Natural killer cell (primary cell): Measurements from ENCODE around the gene LGALS1. TPM values are rescaled to one million over a fixed set of nuclear protein-coding genes. Genes with fewer than 3 reads are reported as not detected.

Experiments used
- ATAC-seq, 3 donors: fragments of 150-1000 bp in 2 of 3; fragments of 200-7000 bp in 1 of 3; cut with Tn5 transposase; 1 replicate in 1 of 3; 2 replicates in 2 of 3; pipeline ENCODE4 v1.10.0; 2021; ENCODE audit warnings: mild to moderate bottlenecking in 2 of 3, moderate library complexity in 2 of 3
- DNase-seq, 2 donors: peaks; one replicate each; pipeline versions ENCODE4 v3.0.0 to v3.0.0-alpha.2; 2013 to 2021; ENCODE audit warnings: mixed read lengths in 1 of 2
- H3K27ac ChIP-seq: one replicate; pipeline ENCODE4 v1.5.1; 2013; ENCODE audit warnings: mild to moderate bottlenecking, low read length
- H3K27me3 ChIP-seq: one replicate; pipeline ENCODE4 v1.6.1; 2013; ENCODE audit warnings: low read length; ENCODE audit not compliant: control insufficient read depth, insufficient read depth
- H3K36me3 ChIP-seq: one replicate; pipeline ENCODE4 v1.6.1; 2013; ENCODE audit warnings: low read length; ENCODE audit not compliant: control insufficient read depth, insufficient read depth
- H3K4me1 ChIP-seq: one replicate; pipeline ENCODE4 v1.6.1; 2013; ENCODE audit warnings: low read length; ENCODE audit not compliant: control insufficient read depth, insufficient read depth
- H3K4me3 ChIP-seq: one replicate; pipeline ENCODE4 v1.5.1; 2013; ENCODE audit warnings: low read length
- H3K9me3 ChIP-seq: one replicate; pipeline ENCODE4 v1.6.1; 2013; ENCODE audit warnings: low read length; ENCODE audit not compliant: control insufficient read depth, insufficient read depth
- H3K27ac Mint-ChIP-seq, 2 donors: one replicate each; pipeline ENCODE4 v1.8.0; 2022; ENCODE audit warnings: mild to moderate bottlenecking in 2 of 2, mixed read lengths in 2 of 2, moderate library complexity in 1 of 2
- H3K27me3 Mint-ChIP-seq, 2 donors: one replicate each; pipeline ENCODE4 v1.8.0; 2022; ENCODE audit warnings: low read depth in 2 of 2, mixed read lengths in 2 of 2
- H3K36me3 Mint-ChIP-seq: one replicate; pipeline ENCODE4 v1.8.0; 2022; ENCODE audit warnings: mixed read lengths
- H3K4me1 Mint-ChIP-seq, 2 donors: one replicate each; pipeline ENCODE4 v1.8.0; 2022; ENCODE audit warnings: mixed read lengths in 2 of 2
- H3K4me3 Mint-ChIP-seq: one replicate; pipeline ENCODE4 v1.8.0; 2022; ENCODE audit warnings: mild to moderate bottlenecking, moderate library complexity, mixed read lengths
- H3K9me3 Mint-ChIP-seq, 2 donors: one replicate each; pipeline ENCODE4 v1.8.0; 2022; ENCODE audit warnings: mixed read lengths in 2 of 2
- CTCF ChIP-seq: fragments of 200-600 bp; IDR thresholded peaks from one replicate; pipeline ENCODE4 v1.8.0; 2022; ENCODE audit warnings: antibody characterized with exemption
- WGBS: methylation state at CpG from one replicate; pipeline ENCODE4 v1.1.7; 2013; ENCODE audit warnings: missing lambda C conversion rate; ENCODE audit not compliant: insufficient coverage; 5-methylcytosine and 5-hydroxymethylcytosine counted together
- intact Hi-C: fragments of 100-400 bp; cut with micrococcal nuclease; formaldehyde crosslinking; loops from one replicate; pipeline ENCODE4 v1.14.2; 2022
- total RNA-seq, 4 donors: library from RNA; stranded (reverse); fragments of 120-200 nt in 1 of 4; gene quantifications; one replicate each; pipeline versions ENCODE4 v1.2.3 to v1.2.4, GENCODE V29; 2013 to 2022

Gene LGALS1
- total RNA-seq, 3 donors from 2014 or later (not counting 1 experiment from before 2014, with no cell fraction given) = 195 to 218 (median 214) TPM

- 74% methylated on average over 13 of the region's 13 CpGs for WGBS
- Histone ChIP-seq H3K36me3 (peaks cover 9% of the 10 kb centered on the region), H3K27me3 (no peaks in the 10 kb centered on the region), H3K27ac (peak overlapping the region; percentile 76), H3K4me1 (peaks cover 85% of the 10 kb centered on the region), H3K9me3 (no peaks in the 10 kb centered on the region), H3K4me3 (no peak overlapping the region)
- no peaks in the 10 kb centered on the region for H3K27me3 Mint-ChIP-seq
- intact Hi-C loops = no loop called here
- ATAC-seq (no peak), DNase-seq (no peak)
- peak overlapping the region; percentile 83 to 89 for H3K27ac Mint-ChIP-seq
- no peaks in the 10 kb centered on the region for H3K9me3 Mint-ChIP-seq
- no peak for TF ChIP-seq CTCF
- peak overlapping the region; percentile 74 for H3K4me3 Mint-ChIP-seq
- peaks cover 33 to 66% of the 10 kb centered on the region in 2 donors for H3K4me1 Mint-ChIP-seq
- H3K36me3 Mint-ChIP-seq = no peaks in the 10 kb centered on the region
These were observed 48.8 kb upstream of the LGALS1 start for GRCh38 chr22:37626556-37627075.

GRCh38 chr22:37627121-37627520 lies 48.3 kb upstream of the LGALS1 start:
- Mint-ChIP-seq H3K27me3 (no peaks in the 10 kb centered on the region), H3K36me3 (no peaks in the 10 kb centered on the region), H3K27ac (peak overlapping the region; percentile 83 to 89), H3K9me3 (no peaks in the 10 kb centered on the region), H3K4me3 (peak overlapping the region; percentile 74), H3K4me1 (peaks cover 38 to 71% of the 10 kb centered on the region in 2 donors)
- intact Hi-C loops = no loop called here
- peak in 2 of 3 donors; percentile 2 to 4 for ATAC-seq
- Histone ChIP-seq H3K9me3 (no peaks in the 10 kb centered on the region), H3K27me3 (no peaks in the 10 kb centered on the region), H3K36me3 (peaks cover 8% of the 10 kb centered on the region), H3K27ac (peak overlapping the region; percentile 76), H3K4me1 (peaks cover 90% of the 10 kb centered on the region), H3K4me3 (no peak overlapping the region)
- WGBS = 17% methylated on average over 6 of the region's 7 CpGs
- TF ChIP-seq CTCF = no peak
- DNase-seq = no peak

DNA sequence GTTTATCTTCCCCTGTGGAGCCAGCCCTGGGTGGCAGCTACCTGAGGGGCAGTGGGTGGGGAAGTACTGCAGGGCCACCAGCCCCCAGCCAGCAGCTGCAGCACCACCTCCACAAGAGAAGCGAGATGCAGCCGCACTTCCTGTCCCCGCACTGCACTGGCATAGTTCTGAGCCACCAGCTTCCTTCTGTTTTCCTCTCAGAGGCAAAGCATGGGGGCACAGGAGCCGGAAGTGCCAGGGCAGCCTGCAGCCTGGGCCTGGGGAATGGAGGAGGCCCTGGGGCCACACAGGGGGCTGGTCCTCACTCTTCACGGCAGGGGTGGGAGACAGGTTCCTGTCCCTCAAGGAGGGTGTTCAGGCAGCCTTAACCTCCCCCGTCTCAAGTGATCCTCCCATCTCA lies 47.9 kb upstream of the LGALS1 start:
- Mint-ChIP-seq H3K27me3 (no peaks in the 10 kb centered on the region), H3K36me3 (no peaks in the 10 kb centered on the region), H3K4me1 (peaks cover 39 to 75% of the 10 kb centered on the region in 2 donors), H3K27ac (peak overlapping the region; percentile 83 to 89), H3K4me3 (peak overlapping the region; percentile 74), H3K9me3 (no peaks in the 10 kb centered on the region)
- ATAC-seq (peak; percentile 55 to 69 (median 60)), DNase-seq (peak in 1 of 2 donors; percentile 81)
- 5% methylated on average over 6 of the region's 6 CpGs for WGBS
- peaks cover 94% of the 10 kb centered on the region for H3K4me1 ChIP-seq
- intact Hi-C loops = no loop called here
- no peak for TF ChIP-seq CTCF
- peak overlapping the region; percentile 76 for H3K27ac ChIP-seq
- peaks cover 8% of the 10 kb centered on the region for H3K36me3 ChIP-seq
- no peaks in the 10 kb centered on the region for H3K9me3 ChIP-seq
- H3K27me3 ChIP-seq = no peaks in the 10 kb centered on the region
- no peak overlapping the region for H3K4me3 ChIP-seq

DNA sequence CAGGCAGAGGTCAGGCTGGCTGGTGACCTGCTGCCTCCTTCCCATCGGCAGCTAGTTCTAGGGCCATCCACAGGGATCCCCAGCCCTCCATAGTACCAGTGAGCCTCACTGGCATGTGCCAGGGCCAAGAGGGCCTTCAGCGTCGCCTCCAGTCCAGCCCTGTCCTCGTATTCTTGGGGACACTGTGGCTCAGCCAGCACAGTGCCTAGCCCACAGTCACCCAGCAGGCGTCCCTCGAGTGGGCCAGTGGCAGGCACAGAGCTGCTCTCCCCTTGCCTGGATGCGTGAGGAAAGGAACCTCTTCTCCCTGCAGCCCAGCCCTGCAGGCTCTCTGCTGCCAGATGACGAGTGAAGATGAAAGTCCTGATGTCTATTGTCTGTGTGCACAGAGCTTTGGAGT lies 46.6 kb upstream of the LGALS1 start:
- Histone ChIP-seq H3K27ac (peak overlapping the region; percentile 76), H3K27me3 (no peaks in the 10 kb centered on the region), H3K9me3 (no peaks in the 10 kb centered on the region), H3K4me1 (peaks cover 98% of the 10 kb centered on the region), H3K4me3 (no peak overlapping the region), H3K36me3 (peaks cover 8% of the 10 kb centered on the region)
- no peak for DNase-seq
- no peak for ATAC-seq
- peaks cover 44 to 84% of the 10 kb centered on the region in 2 donors for H3K4me1 Mint-ChIP-seq
- 89% methylated on average over 8 of the region's 8 CpGs for WGBS
- no peaks in the 10 kb centered on the region for H3K9me3 Mint-ChIP-seq
- H3K36me3 Mint-ChIP-seq = no peaks in the 10 kb centered on the region
- intact Hi-C loops = no loop called here
- TF ChIP-seq CTCF = no peak
- peak overlapping the region; percentile 83 to 89 for H3K27ac Mint-ChIP-seq
- peak overlapping the region; percentile 13 for H3K4me3 Mint-ChIP-seq
- no peaks in the 10 kb centered on the region for H3K27me3 Mint-ChIP-seq
